HG03095 (cell line): ENCODE data around the gene KCNMB2.
"Not testable (repeated sequence)": the region's sequence is repeated elsewhere in the genome, so short reads cannot be mapped to it uniquely, and the experiment has no call there.

Experiments used
- ATAC-seq: cut with Tn5 transposase; IDR thresholded peaks from one replicate; pipeline ENCODE4 v1.9.1; 2021; ENCODE audit warnings: moderate library complexity; ENCODE audit not compliant: unreplicated experiment

KCNMB2 gene

DNA sequence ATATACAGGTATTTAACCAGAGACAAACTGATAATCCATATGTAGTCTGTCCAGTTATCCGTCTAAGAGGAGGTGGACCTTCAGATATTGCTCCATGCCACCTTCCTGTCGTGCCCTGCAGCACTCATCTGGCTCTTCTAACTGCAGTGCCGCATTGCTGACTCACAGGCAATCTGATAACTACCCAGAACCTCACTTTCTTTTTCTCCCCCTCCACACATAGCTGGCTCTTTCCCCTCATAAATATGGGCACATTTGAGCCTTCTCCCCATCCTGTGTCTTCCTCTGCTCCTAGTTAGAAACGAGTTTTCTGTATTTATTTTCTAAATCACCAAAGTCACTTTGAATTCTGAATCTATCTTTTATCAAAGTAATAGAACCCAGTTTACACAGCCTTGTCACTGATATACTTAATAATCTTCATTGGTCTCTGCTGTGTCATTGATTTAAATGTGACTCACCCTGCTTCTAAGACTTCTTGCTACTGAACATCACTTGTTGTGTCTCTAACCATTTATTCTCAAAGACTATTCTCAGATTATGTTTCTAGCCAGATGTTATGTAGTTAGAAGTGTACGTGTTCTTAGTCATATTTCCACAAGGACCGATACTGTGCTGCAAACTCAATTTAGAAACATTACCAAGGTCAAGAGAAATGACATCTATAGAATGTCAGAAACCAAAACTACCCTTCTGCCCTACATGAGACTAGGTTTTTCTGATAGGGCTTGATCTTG is 17.4 kb upstream of the KCNMB2 start:
- ATAC-seq, result peak; percentile 80

DNA sequence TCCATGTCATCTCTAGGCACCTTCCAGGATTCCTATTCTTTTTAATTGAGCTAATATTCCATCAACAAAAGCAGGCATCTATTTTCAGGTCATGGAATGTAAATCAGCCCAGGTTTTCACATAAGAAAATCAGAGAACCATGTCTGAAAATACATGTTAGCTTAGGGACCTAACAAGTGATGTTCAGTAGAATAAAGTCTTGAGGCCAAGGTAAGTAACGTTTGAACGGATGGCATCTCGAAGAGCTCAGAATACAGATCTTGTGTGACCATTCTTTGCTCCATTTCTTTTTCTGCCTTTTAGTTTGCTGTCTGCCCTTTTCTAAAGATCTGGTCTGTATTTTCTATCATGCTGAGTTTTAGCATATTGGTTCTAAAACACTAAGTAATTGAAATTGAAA is 16.5 kb upstream of the KCNMB2 start:
- ATAC-seq, result no peak

DNA sequence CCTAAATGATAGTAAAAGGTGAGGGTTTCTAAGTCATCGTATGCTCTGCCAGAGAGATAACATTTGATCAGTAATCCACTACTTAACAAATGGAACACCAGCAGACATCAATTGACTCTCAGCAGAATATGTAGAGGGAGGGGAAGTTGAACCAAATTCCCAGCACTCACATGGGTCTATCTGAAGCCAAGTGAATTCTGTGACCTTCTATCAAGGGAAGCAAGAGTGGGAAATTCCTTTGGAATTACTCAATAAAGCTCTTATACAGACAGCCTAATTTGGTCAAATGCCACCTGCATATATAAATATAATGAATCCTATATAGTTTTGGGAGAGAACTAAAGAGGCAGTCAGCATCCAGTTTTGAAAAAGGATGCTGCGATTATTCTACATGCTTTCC is 15.8 kb upstream of the KCNMB2 start:
- no peak for ATAC-seq

DNA sequence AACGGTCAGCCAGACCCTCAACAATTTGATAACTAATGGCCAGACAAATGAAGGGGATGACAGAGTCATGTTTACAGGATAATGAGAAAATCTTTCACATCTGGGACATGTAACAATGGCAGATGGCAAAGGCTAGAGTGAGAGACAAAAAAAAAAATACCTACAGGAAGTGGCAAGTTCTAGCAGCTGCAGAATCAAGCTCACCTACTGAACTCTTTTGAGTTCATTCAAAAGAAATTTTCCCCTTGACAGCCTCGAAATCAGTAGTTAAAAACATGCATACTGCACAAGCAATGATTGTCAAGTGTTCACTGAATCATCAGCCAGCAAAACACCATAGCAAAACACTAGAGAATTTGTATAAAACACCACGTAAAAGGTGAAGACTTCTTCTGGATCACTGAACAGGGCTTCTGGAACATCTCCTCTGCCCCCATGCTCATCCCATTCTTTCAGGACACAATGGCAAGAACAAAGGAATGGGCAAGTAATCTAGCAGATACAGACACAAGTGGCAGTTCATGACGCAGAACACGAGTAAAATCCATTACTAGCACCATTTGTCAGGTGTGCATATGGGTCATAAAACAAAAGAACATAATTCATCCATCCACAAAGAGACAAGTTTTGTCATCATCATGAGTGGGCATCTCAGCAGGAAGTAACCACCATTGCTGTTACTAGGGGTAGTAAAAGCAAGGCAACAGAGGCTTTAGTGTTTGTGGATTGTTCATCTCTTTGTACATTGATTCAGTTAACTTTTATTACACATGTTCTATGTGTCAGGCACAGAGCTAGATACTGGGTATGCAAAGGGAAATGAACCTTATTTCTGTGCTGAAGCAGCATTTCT is 13.8 kb upstream of the KCNMB2 start:
- no peak for ATAC-seq

DNA sequence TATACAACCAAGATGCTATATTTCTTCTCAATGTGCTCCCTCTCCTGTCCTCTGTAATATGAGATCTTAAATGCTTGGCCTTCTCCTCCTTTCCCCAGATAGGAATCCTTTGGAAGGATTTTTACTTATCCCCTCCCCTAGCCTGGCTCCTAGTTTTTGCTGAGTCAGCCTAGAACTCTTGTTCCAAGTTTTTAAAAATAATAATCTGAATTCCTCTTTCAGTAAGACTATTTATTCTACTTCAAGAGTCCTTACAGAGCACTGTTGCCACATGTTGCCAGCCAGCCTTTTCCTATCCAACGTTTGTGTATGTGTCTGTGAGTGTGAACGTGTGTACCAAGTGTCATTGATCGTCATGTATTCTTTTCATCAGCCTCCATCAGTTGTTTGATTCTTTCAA is 11.0 kb upstream of the KCNMB2 start:
- no peak for ATAC-seq

DNA sequence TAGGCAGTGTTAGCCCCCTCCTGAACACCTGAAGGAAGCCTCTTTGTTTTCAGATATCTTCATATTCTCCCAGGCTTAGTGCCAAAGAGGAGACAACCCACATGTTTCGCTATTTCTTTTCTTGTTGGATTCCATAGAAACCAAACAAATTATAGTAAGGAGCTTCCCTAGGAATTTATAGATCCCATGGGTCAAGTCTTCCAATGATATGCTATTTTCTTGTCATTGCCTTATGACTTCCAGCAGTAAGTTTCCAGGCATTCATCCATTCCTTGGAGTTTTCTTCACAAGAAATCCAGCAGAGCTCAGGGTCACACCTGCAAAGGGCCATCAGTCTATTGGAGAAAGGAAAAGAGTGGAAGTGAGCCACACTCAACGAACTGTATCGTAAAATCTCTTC is 9.9 kb upstream of the KCNMB2 start:
- ATAC-seq, result no peak

DNA sequence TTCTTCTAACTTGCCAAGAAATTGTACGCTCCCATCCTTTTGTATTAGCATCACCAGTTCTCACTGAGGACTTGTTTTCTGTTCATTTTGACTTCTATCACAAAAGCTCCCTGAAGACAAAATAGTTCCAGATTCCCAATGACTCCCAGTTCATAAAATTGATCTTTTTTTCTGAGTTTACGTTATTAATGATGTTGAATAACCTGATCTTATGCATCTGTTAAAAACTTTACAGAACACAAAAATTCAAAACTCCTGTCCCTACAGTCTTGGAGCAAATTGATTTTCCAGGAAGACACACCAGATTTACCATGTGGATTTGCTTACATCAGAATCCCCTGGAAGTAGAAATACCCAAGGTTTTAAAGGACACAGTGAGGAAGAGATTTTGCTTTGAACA is 8.3 kb upstream of the KCNMB2 start:
- ATAC-seq, result no peak

DNA sequence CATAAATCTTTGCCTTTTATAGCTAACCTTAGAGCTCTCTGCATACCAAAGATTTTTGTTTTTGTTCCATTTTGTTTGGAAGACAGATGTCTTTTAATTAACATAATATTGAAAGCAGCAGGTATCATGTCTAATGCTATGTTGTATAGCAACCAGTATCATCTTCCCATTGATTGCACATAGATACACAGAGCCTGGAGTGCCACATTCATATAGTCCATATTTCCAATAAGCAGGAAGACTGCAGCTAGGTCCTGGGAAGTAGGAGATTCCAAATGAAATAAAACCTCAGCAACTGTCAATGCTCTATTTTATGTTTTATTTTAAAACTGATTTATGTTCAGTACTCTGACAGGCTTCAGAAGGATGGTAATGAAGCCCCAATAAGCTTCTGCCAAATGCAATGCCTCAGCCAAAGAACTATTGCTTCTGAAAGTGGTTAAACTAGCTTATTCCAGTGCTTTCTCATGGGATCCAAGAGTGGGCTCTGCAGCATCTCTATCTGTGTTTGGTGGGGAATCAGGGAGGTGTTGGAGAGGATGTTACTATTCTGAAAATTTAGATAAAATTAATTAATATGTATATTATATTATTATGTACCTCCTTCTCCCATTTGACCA is 6.5 kb upstream of the KCNMB2 start:
- no peak for ATAC-seq

DNA sequence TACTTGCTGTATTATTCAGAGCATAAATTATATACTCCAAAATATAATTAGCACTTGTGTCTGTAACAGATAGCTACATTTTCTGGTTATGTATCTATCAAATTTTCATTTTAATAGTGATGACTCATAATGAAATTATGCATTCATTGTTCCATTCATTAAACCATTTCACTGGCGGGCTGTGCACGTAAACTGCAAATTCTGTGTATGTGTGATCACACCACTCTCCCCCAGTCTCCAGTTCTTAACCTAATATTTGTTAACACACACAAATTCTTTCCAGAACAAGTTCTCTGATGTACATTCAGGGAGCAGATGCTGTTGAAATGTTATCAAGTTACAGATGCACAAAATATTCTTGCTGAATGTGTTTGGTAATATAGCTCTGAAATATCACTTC is 3.8 kb upstream of the KCNMB2 start:
- ATAC-seq, result no peak

DNA sequence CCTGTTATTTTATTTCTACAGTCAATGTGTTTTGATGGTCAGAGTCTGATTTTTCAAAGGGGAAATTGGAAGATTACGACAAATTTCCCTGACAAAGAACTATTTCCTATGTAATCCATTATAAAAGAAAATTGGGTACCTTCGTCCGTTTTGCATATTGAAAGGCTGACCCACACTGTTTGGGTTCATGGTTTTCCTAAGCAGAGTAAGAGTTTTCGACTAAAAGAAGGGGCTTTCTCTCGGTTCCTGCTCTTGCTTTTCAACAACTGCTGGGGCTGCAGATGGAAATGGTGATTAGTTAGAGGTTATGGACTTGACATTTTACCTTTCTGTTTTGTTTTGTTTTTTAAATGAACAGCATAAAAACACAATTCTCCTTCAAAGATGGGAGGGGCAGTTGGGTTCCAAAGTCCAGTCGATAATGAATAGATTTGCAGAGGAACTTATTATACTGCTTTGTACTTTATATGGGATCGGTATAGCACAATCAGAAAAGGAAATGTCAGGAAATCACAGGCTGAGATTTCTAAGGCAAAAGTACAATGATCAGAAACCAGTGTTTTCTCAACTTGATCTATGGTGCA is 978 bp downstream of the KCNMB2 start:
- ATAC-seq, result no peak

DNA sequence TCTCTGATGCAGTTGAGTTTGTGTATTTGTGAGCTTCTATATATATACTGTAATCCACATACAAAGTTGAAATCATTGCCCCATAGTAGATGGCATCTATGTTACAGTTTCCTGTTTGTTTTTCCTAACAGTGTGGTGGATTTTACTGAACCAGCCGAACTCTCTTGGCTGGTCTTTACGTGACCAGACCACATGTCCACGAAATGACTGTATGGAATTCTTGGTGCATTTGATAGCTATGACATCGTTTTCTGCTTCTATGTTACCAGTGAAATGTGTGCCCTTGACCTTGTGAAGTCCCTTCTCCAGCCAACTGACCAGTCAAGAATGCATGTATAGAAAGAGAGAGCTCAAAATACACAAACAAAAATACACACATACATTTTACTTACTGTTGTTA is 1.8 kb downstream of the KCNMB2 start:
- no peak for ATAC-seq

DNA sequence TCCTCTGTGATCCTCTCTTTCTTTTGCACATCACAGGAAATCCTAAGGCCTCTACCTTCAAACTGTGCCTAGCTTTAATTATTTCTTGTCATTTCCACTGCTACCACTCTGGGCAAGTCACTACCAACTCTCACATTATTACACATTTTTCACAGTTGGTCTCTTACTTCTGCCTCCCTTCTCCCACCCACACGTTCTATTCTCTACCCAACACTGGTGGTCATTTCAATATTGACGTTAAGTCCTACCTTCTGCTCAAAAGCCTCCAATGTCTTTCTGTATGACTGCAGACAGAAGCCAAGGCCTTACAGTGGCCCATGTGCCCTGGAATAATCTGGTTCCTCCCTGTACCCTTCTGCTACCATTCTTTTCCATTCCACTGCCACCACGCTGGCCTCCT is 3.9 kb downstream of the KCNMB2 start:
- no peak for ATAC-seq

DNA sequence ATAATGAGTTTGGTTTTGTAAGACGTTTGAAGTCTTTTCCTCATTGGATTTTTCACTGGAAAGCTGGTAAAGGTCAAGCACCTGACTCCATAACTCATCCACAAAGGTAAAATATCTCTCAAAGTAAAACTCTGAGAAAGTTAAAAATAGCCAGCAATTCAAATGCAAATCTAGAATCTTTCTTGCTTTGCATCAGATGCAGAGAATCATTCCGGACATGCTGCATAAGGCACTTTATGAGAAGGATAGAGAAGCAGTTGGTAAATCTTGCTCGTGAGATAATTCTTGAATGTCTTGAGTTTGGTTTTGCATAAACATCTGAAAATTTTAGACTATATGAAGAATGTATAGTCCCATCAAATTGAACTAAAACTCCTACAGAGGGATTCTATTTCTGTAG is 9.1 kb downstream of the KCNMB2 start:
- no peak for ATAC-seq

DNA sequence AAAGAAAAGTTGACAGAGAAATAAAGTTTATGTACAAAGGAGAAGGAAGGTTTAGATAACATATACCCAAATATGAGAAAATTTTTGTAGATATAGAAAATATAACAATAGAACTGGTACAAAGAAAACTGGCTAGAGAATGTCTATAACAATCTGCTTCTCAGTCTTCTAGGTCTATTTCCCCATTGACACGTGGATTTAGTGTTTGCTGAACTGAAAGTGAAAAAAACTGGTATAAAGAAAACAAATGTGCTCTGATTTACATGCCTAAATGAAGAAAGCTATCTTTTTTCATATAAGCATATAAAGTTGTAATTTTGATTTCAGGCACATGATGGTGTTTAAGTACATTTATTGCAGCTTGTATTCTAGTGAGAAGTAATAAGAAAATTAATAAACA is 9.8 kb downstream of the KCNMB2 start:
- no peak for ATAC-seq

DNA sequence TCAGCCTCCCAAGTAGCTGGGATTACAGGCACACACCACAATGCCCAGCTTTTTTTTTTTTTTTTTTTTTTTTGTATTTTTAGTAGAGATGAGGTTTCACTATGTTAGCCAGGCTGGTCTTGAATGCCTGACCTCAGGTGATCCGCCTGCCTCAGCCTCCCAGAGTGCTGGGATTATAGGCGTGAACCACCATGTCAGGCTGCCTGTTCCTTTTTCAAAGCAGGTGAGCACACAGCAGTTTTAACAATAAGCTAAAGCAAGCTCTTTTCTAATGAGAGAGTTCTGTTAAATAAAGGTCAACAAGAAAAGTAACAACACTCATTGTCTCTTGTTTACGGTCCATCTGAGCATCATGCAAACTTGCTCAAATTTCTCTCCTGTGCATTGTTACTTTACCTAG is 13.2 kb downstream of the KCNMB2 start:
- ATAC-seq, result not testable (repeated sequence)

DNA sequence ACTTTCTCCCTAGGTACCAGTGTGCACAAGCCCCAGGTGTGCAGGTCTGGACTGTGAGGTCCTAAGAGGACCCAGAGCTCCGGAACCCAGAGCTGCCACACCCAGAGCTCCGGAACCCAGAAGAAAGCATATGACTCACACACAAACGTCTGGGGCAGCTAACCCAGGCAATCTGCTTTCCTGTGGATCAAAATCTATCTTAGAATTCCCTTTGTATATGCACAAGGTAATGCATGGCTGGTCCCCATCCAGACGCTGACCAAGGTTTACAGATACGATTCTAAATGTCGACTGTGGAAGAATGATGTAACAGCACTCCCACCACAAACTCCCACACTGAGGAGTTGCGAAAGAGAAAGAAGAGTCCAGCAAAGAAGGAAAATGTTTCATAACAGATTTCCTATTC is 15.7 kb downstream of the KCNMB2 start:
- no peak for ATAC-seq

DNA sequence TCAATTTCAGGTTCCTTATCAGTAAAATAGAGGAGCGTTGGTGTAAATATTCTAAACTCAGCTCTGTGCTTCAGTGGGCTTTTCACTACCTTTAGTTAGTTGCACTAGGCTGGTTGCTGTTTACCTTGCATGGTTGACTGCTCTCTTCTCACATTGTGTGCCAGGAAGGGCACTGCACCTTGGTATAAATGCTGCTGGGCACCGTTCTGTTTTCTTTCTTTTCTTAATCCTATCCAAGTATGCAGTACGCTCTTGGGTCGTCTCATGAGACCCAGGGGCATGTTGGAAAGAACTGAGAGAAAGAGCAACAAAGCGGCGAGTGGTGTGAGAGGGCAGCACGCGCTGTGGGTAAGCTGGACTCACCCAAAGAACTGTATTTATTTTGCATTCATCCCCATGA is 22.4 kb downstream of the KCNMB2 start:
- ATAC-seq, result no peak

DNA sequence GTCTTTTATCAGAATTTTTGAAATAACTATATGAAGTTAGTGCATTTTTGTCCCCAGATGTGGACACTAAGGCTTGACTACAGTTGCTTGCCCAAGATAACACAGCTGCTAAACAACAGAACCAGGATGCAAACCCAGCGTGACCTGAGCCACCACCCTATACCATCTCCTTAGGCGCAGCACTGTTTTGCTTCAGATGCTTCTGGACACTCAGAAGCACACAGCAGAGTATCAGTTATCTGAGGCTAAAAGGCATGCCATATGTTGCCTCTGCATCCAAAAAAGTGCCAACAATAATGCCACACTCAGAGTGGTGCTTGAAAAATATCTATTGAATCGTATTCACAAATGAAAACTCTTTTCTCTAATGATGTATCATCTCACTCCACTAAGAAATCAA is 24.5 kb downstream of the KCNMB2 start:
- ATAC-seq, result no peak

DNA sequence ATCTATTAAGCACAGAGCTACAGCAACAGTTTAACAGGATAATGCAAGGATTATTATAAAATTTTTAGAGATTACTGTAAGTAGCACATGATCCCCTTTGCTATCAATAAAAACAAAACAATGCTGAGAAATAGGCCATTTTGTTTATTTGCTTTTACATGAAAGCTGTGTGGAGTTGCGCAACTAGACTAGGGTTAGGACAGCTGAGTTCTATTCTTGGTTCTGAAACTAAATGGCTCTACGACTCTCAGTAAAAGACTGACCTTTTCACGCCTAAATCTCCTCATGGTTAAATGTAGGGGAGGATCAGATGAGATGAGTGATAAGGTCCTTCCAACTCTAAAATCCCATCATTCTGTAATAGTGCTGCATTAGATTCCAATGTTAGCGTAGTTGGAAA is 25.0 kb downstream of the KCNMB2 start:
- no peak for ATAC-seq

DNA sequence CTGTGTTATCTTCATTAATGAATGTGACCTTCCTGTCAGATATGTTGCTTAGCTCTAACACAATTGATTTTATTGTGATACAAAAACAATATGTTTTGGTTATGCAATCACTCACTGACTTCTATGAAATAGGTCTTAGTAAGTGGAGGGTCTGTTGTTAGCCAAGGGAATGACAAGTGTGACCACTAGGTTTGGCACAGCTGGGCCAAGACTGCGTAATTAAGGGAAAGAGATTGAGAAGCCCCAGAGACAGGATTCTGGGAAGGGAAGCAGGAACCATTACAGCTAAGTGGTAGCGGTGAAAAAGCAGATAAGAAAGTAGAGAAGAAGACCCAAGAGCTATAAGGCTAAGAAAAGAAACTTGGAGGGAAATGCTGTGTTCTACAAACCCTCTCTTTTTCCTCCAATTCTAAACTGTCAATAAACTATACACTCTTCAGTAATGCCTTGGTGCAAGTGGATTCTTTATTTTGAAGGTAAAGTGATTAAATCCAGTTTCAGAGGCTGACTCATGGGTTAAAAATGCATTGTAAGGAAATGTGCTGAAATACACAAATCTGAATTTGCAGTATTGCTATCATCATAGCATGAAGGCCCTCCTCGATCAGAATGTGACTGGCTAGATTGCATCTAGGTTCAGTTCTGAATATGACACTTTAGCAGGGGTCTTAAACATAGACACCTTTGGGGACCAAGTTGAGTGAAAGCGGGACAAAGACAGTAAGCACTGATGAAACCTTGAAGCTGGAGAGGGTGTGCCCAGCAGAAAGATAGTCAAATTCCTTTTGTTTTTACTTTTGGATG is 26.1 kb downstream of the KCNMB2 start:
- ATAC-seq, result no peak

DNA sequence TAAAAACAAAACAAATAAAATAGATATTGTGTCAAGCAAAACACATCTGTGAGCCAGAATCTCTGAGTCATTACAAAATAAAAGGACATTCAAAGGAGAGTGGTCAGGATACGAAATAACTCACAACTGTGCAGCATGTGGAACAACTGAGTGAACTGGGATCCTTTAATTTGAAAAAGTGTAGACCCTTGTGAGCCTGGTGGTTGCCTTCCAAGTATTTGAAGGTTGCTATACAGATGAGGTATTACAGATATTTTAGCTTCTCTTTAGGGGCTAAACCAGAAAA is 26.7 kb downstream of the KCNMB2 start:
- ATAC-seq, result no peak
